Measurements from ENCODE around the gene LDB2. TPM values are rescaled to one million over a fixed set of nuclear protein-coding genes. Genes with fewer than 3 reads are reported as not detected.

LDB2 gene
- polyA plus RNA-seq, 2 donors: 3.5 to 4.4 TPM

DNA sequence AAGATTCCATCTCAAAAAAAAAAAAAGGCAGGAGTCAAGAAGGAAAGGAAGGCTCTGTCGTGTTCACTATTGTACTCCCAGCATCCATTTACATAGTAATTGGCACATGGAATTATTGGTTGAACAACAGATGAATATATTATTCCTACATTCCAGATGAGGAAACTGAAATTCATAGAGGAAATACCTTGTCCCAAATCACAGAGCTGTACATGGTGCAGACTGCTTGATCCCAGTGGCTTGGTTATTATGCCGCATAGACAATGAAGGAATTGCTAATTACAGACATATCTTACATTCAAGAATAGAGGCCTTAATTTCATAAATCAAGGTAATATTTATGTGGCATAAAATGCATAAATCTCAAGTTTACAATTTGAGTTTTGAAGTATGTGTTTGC is 63.6 kb downstream of the LDB2 start:
- Histone ChIP-seq H3K36me3 (ENCODE audit: control insufficient read depth in 2 of 2, insufficient read depth in 2 of 2, low read length in 1 of 2) (no peaks in the 10 kb centered on the region), H3K4me1 (ENCODE audit: control insufficient read depth in 2 of 2, insufficient read depth in 2 of 2, low read length in 1 of 2) (no peaks in the 10 kb centered on the region), H3K4me3 (ENCODE audit: low read depth in 1 of 2, low read length in 2 of 2) (no peak overlapping the region), H3K27me3 (ENCODE audit: control insufficient read depth in 1 of 2, insufficient read depth in 2 of 2, low read length in 2 of 2) (no peaks in the 10 kb centered on the region), H3K9me3 (ENCODE audit: control insufficient read depth in 2 of 2, insufficient read depth in 1 of 2, low read depth in 1 of 2, low read length in 1 of 2) (no peaks in the 10 kb centered on the region), H3K27ac (ENCODE audit: low read depth in 2 of 2, low read length in 1 of 2) (no peak overlapping the region)
- 90 to 91% methylated on average over 2 of the region's 2 CpGs for whole genome bisulfite sequencing, 2 donors

GRCh38 chr4:16833722-16834121 is 64.7 kb downstream of the LDB2 start:
- no peaks in the 10 kb centered on the region for H3K27me3 ChIP-seq (ENCODE audit: control insufficient read depth in 1 of 2, insufficient read depth in 2 of 2, low read length in 2 of 2)
- no peaks in the 10 kb centered on the region for H3K9me3 ChIP-seq (ENCODE audit: control insufficient read depth in 2 of 2, insufficient read depth in 1 of 2, low read depth in 1 of 2, low read length in 1 of 2)
- 87 to 89% methylated on average over 4 of the region's 4 CpGs for WGBS, 2 donors
- H3K36me3 ChIP-seq (ENCODE audit: control insufficient read depth in 2 of 2, insufficient read depth in 2 of 2, low read length in 1 of 2): no peaks in the 10 kb centered on the region
- H3K27ac ChIP-seq (ENCODE audit: low read depth in 2 of 2, low read length in 1 of 2): no peak overlapping the region
- H3K4me1 ChIP-seq (ENCODE audit: control insufficient read depth in 2 of 2, insufficient read depth in 2 of 2, low read length in 1 of 2): no peaks in the 10 kb centered on the region
- H3K4me3 ChIP-seq (ENCODE audit: low read depth in 1 of 2, low read length in 2 of 2): no peak overlapping the region

GRCh38 chr4:16830081-16830480 is 68.4 kb downstream of the LDB2 start:
- no peak overlapping the region for H3K4me3 ChIP-seq (ENCODE audit: low read depth in 1 of 2, low read length in 2 of 2)
- no peaks in the 10 kb centered on the region for H3K4me1 ChIP-seq (ENCODE audit: control insufficient read depth in 2 of 2, insufficient read depth in 2 of 2, low read length in 1 of 2)
- H3K27me3 ChIP-seq (ENCODE audit: control insufficient read depth in 1 of 2, insufficient read depth in 2 of 2, low read length in 2 of 2): no peaks in the 10 kb centered on the region
- H3K9me3 ChIP-seq (ENCODE audit: control insufficient read depth in 2 of 2, insufficient read depth in 1 of 2, low read depth in 1 of 2, low read length in 1 of 2): no peaks in the 10 kb centered on the region
- no peak overlapping the region for H3K27ac ChIP-seq (ENCODE audit: low read depth in 2 of 2, low read length in 1 of 2)
- no peaks in the 10 kb centered on the region for H3K36me3 ChIP-seq (ENCODE audit: control insufficient read depth in 2 of 2, insufficient read depth in 2 of 2, low read length in 1 of 2)
- WGBS, 2 donors: 83 to 88% methylated on average over 3 of the region's 3 CpGs

GRCh38 chr4:16827794-16828724 is 70.4 kb downstream of the LDB2 start:
- Histone ChIP-seq H3K9me3 (ENCODE audit: control insufficient read depth in 2 of 2, insufficient read depth in 1 of 2, low read depth in 1 of 2, low read length in 1 of 2) (no peaks in the 10 kb centered on the region), H3K36me3 (ENCODE audit: control insufficient read depth in 2 of 2, insufficient read depth in 2 of 2, low read length in 1 of 2) (no peaks in the 10 kb centered on the region), H3K27me3 (ENCODE audit: control insufficient read depth in 1 of 2, insufficient read depth in 2 of 2, low read length in 2 of 2) (no peaks in the 10 kb centered on the region), H3K4me3 (ENCODE audit: low read depth in 1 of 2, low read length in 2 of 2) (no peak overlapping the region), H3K4me1 (ENCODE audit: control insufficient read depth in 2 of 2, insufficient read depth in 2 of 2, low read length in 1 of 2) (no peaks in the 10 kb centered on the region), H3K27ac (ENCODE audit: low read depth in 2 of 2, low read length in 1 of 2) (no peak overlapping the region)
- WGBS, 2 donors: 78 to 80% methylated on average over 12 of the region's 12 CpGs

- Histone ChIP-seq H3K9me3 (ENCODE audit: control insufficient read depth in 2 of 2, insufficient read depth in 1 of 2, low read depth in 1 of 2, low read length in 1 of 2) (no peaks in the 10 kb centered on the region), H3K4me3 (ENCODE audit: low read depth in 1 of 2, low read length in 2 of 2) (no peak overlapping the region), H3K36me3 (ENCODE audit: control insufficient read depth in 2 of 2, insufficient read depth in 2 of 2, low read length in 1 of 2) (no peaks in the 10 kb centered on the region), H3K4me1 (ENCODE audit: control insufficient read depth in 2 of 2, insufficient read depth in 2 of 2, low read length in 1 of 2) (no peaks in the 10 kb centered on the region), H3K27me3 (ENCODE audit: control insufficient read depth in 1 of 2, insufficient read depth in 2 of 2, low read length in 2 of 2) (no peaks in the 10 kb centered on the region), H3K27ac (ENCODE audit: low read depth in 2 of 2, low read length in 1 of 2) (no peak overlapping the region)
- WGBS, 2 donors: 41 to 46% methylated on average over 4 of the region's 4 CpGs
Measured at GRCh38 chr4:16827045-16827444, 71.4 kb downstream of the LDB2 start.

- 62 to 83% methylated on average over 3 of the region's 3 CpGs for WGBS, 2 donors
Measured at GRCh38 chr4:16826406-16826910, 72.0 kb downstream of the LDB2 start.

GRCh38 chr4:16824278-16824806 is 74.1 kb downstream of the LDB2 start:
- Histone ChIP-seq H3K36me3 (ENCODE audit: control insufficient read depth in 2 of 2, insufficient read depth in 2 of 2, low read length in 1 of 2) (no peaks in the 10 kb centered on the region), H3K27me3 (ENCODE audit: control insufficient read depth in 1 of 2, insufficient read depth in 2 of 2, low read length in 2 of 2) (no peaks in the 10 kb centered on the region), H3K9me3 (ENCODE audit: control insufficient read depth in 2 of 2, insufficient read depth in 1 of 2, low read depth in 1 of 2, low read length in 1 of 2) (no peaks in the 10 kb centered on the region), H3K4me3 (ENCODE audit: low read depth in 1 of 2, low read length in 2 of 2) (no peak overlapping the region), H3K4me1 (ENCODE audit: control insufficient read depth in 2 of 2, insufficient read depth in 2 of 2, low read length in 1 of 2) (no peaks in the 10 kb centered on the region), H3K27ac (ENCODE audit: low read depth in 2 of 2, low read length in 1 of 2) (no peak overlapping the region)
- 50 to 51% methylated on average over 4 of the region's 4 CpGs for WGBS, 2 donors

More at GRCh38 chr4:16826406-16826910, 72.0 kb downstream of the LDB2 start:
- Histone ChIP-seq H3K4me1 (ENCODE audit: control insufficient read depth in 2 of 2, insufficient read depth in 2 of 2, low read length in 1 of 2) (no peaks in the 10 kb centered on the region), H3K4me3 (ENCODE audit: low read depth in 1 of 2, low read length in 2 of 2) (no peak overlapping the region), H3K36me3 (ENCODE audit: control insufficient read depth in 2 of 2, insufficient read depth in 2 of 2, low read length in 1 of 2) (no peaks in the 10 kb centered on the region), H3K9me3 (ENCODE audit: control insufficient read depth in 2 of 2, insufficient read depth in 1 of 2, low read depth in 1 of 2, low read length in 1 of 2) (no peaks in the 10 kb centered on the region), H3K27ac (ENCODE audit: low read depth in 2 of 2, low read length in 1 of 2) (no peak overlapping the region), H3K27me3 (ENCODE audit: control insufficient read depth in 1 of 2, insufficient read depth in 2 of 2, low read length in 2 of 2) (no peaks in the 10 kb centered on the region)

GRCh38 chr4:16820329-16820728 is 78.1 kb downstream of the LDB2 start:
- no peaks in the 10 kb centered on the region for H3K9me3 ChIP-seq (ENCODE audit: control insufficient read depth in 2 of 2, insufficient read depth in 1 of 2, low read depth in 1 of 2, low read length in 1 of 2)
- H3K27ac ChIP-seq (ENCODE audit: low read depth in 2 of 2, low read length in 1 of 2): no peak overlapping the region
- H3K4me1 ChIP-seq (ENCODE audit: control insufficient read depth in 2 of 2, insufficient read depth in 2 of 2, low read length in 1 of 2): no peaks in the 10 kb centered on the region
- H3K4me3 ChIP-seq (ENCODE audit: low read depth in 1 of 2, low read length in 2 of 2): no peak overlapping the region
- H3K27me3 ChIP-seq (ENCODE audit: control insufficient read depth in 1 of 2, insufficient read depth in 2 of 2, low read length in 2 of 2): no peaks in the 10 kb centered on the region
- no peaks in the 10 kb centered on the region for H3K36me3 ChIP-seq (ENCODE audit: control insufficient read depth in 2 of 2, insufficient read depth in 2 of 2, low read length in 1 of 2)
- WGBS, 2 donors: 27 to 41% methylated on average over 6 of the region's 6 CpGs

DNA sequence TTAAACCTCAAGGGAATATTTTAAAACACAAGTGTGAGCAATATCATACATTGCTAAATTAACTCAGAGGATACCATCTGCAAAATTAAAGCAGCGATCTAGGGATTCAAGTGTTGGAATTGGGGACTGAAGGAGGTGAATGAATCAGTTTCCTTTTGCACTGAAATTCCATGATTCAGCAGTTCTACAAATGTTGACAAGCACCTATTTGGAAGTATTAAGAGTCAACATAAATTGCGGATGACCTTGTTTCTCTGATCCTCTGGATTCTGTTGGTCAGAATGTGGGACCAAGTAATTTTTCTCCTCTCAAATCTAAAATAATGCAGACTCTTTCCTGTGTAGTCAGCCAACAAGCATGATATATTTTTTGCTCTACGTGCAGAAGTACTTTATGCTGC is 78.8 kb downstream of the LDB2 start:
- Histone ChIP-seq H3K27ac (ENCODE audit: low read depth in 2 of 2, low read length in 1 of 2) (no peak overlapping the region), H3K4me1 (ENCODE audit: control insufficient read depth in 2 of 2, insufficient read depth in 2 of 2, low read length in 1 of 2) (no peaks in the 10 kb centered on the region), H3K4me3 (ENCODE audit: low read depth in 1 of 2, low read length in 2 of 2) (no peak overlapping the region), H3K9me3 (ENCODE audit: control insufficient read depth in 2 of 2, insufficient read depth in 1 of 2, low read depth in 1 of 2, low read length in 1 of 2) (no peaks in the 10 kb centered on the region), H3K27me3 (ENCODE audit: control insufficient read depth in 1 of 2, insufficient read depth in 2 of 2, low read length in 2 of 2) (no peaks in the 10 kb centered on the region), H3K36me3 (ENCODE audit: control insufficient read depth in 2 of 2, insufficient read depth in 2 of 2, low read length in 1 of 2) (no peaks in the 10 kb centered on the region)
- WGBS, 2 donors: 80 to 81% methylated on average over 3 of the region's 3 CpGs
